Fibroblast of villous mesenchyme (primary cell): ENCODE results near the gene PPP1R2B. TPM values are rescaled to one million over a fixed set of nuclear protein-coding genes. Genes with fewer than 3 reads are reported as not detected.
"Not testable (repeated sequence)": the region's sequence is repeated elsewhere in the genome, so short reads cannot be mapped to it uniquely, and the experiment has no call there.

Experiments
- DNase-seq: peaks from one replicate; pipeline ENCODE4 v3.0.0-alpha.2; 2010; ENCODE audit warnings: low read depth
- H3K4me3 ChIP-seq: 2 replicates; pipeline ENCODE4 v1.5.1; 2011; ENCODE audit warnings: low read depth, mild to moderate bottlenecking, low read length
- CTCF ChIP-seq: IDR thresholded peaks from 2 replicates; pipeline ENCODE4 v1.5.1; 2012; ENCODE audit warnings: low read depth, mild to moderate bottlenecking, low read length; ENCODE audit not compliant: insufficient read depth
- total RNA-seq: library from RNA; depleted of rRNA; stranded (reverse); fragments of >200 nt; gene quantifications from 2 replicates; pipeline ENCODE4 v1.2.3, GENCODE V29; 2012

PPP1R2B gene
- total RNA-seq, 1 donor, result under 0.01 TPM

- TF ChIP-seq CTCF, result no peak
- no peak for DNase-seq
Observed at GRCh38 chr5:156836846-156837245, 13.2 kb upstream of the PPP1R2B start.

GRCh38 chr5:156838961-156839360, 11.1 kb upstream of the PPP1R2B start:
- no peak for DNase-seq
- TF ChIP-seq CTCF, result no peak

More at GRCh38 chr5:156836846-156837245, 13.2 kb upstream of the PPP1R2B start:
- no peak overlapping the region for H3K4me3 ChIP-seq

GRCh38 chr5:156841737-156842136, 8.4 kb upstream of the PPP1R2B start:
- DNase-seq, result no peak
- no peak for TF ChIP-seq CTCF

More at GRCh38 chr5:156838961-156839360, 11.1 kb upstream of the PPP1R2B start:
- no peak overlapping the region for H3K4me3 ChIP-seq

GRCh38 chr5:156846914-156847313, 3.2 kb upstream of the PPP1R2B start:
- no peak for TF ChIP-seq CTCF
- no peak overlapping the region for H3K4me3 ChIP-seq

More at GRCh38 chr5:156841737-156842136, 8.4 kb upstream of the PPP1R2B start:
- no peak overlapping the region for H3K4me3 ChIP-seq

GRCh38 chr5:156848447-156848846, 1.6 kb upstream of the PPP1R2B start:
- DNase-seq, H3K4me3 ChIP-seq: not testable (repeated sequence)

More at GRCh38 chr5:156846914-156847313, 3.2 kb upstream of the PPP1R2B start:
- DNase-seq, result no peak

GRCh38 chr5:156851880-156852279, 1.8 kb downstream of the PPP1R2B start:
- DNase-seq, result no peak
- H3K4me3 ChIP-seq, result no peak overlapping the region
- TF ChIP-seq CTCF, result no peak

GRCh38 chr5:156853055-156853454, 3.0 kb downstream of the PPP1R2B start:
- not testable (repeated sequence) for H3K4me3 ChIP-seq, DNase-seq

- no peak for DNase-seq
- H3K4me3 ChIP-seq, result no peak overlapping the region
- no peak for TF ChIP-seq CTCF
Observed at GRCh38 chr5:156865427-156865826, 15.3 kb downstream of the PPP1R2B start.
